Suprapubic skin (tissue), 4 donors: ENCODE data around the gene GLCE.

Experiments used
- POLR2A ChIP-seq, 2 donors: fragments of 450-650 bp; IDR thresholded peaks; one replicate each; pipeline ENCODE4 v1.6.1; 2017; ENCODE audit warnings: antibody characterized with exemption in 2 of 2, mild to moderate bottlenecking in 2 of 2, moderate library complexity in 2 of 2
- POLR2AphosphoS5 ChIP-seq, 3 donors: sonication (generic); formaldehyde crosslinking; IDR thresholded peaks; one replicate each; pipeline ENCODE4 v1.6.1; 2017; ENCODE audit warnings: antibody characterized with exemption in 3 of 3
- TF ChIP-seq, protein P1 (sequence below), 2 donors: fragments of 200-600 bp in 1 of 2; fragments of 450-650 bp in 1 of 2; sonication (generic) in 1 of 2; IDR thresholded peaks; one replicate each; pipeline ENCODE4 v1.5.1; 2016 to 2019; ENCODE audit warnings: antibody characterized with exemption in 2 of 2, mild to moderate bottlenecking in 1 of 2, moderate library complexity in 1 of 2

DNA sequence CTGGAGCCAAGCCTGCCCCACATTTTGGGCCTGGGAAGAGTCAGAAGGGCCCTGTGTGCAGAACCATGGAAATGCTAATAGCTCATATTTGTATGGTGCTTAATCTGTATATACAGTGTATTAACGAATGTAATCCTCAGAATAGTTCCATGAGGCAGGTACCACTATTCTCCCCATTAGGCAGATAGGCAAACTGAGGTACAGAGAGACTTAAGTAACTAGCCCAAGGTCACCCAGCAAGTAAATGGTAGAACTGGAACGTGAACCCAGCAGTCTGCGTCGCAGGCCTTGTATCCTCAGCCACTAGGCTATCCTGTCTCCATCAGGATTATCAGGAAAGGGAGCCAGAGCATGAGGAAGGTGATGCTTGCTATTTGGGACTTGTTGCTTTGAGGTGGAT is 28.0 kb upstream of the GLCE start:
- TF ChIP-seq, protein P1, sequence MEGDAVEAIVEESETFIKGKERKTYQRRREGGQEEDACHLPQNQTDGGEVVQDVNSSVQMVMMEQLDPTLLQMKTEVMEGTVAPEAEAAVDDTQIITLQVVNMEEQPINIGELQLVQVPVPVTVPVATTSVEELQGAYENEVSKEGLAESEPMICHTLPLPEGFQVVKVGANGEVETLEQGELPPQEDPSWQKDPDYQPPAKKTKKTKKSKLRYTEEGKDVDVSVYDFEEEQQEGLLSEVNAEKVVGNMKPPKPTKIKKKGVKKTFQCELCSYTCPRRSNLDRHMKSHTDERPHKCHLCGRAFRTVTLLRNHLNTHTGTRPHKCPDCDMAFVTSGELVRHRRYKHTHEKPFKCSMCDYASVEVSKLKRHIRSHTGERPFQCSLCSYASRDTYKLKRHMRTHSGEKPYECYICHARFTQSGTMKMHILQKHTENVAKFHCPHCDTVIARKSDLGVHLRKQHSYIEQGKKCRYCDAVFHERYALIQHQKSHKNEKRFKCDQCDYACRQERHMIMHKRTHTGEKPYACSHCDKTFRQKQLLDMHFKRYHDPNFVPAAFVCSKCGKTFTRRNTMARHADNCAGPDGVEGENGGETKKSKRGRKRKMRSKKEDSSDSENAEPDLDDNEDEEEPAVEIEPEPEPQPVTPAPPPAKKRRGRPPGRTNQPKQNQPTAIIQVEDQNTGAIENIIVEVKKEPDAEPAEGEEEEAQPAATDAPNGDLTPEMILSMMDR (IDR thresholded peaks at IDR 0.05): no peak
- no peak for TF ChIP-seq POLR2AphosphoS5 (IDR thresholded peaks at IDR 0.05)
- TF ChIP-seq POLR2A (IDR thresholded peaks at IDR 0.05): no peak
